ENCODE measurements around the gene LYST.

Gene LYST

DNA sequence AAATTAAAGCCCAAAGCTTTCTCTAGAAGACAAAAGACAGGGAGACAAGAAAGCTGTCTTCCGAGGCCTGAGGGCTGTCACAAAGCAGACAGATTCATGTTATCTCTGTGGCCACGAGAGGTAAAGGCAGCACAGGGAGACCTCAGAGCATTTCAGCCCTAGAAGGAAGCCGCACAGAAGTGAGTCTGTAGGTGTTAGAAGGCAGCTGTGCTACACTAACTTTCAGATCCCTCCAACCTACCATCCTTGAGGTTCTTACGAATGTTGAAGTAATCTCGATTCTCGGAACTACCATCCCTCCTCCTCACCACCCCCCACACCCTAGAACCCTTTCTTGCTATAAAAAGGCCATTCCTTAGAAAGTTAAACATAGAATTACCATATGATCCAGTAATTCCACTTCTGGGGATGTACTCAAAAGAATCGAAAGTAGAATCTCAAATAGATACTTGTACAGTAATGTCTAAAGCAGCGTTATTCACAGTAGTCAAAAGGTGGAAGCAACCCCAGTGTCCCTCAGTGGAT, 21.5 kb upstream of the LYST start:
- DNase-seq (ENCODE audit: low read depth in 2 of 2, low spot score in 1 of 2), result no peak

DNA sequence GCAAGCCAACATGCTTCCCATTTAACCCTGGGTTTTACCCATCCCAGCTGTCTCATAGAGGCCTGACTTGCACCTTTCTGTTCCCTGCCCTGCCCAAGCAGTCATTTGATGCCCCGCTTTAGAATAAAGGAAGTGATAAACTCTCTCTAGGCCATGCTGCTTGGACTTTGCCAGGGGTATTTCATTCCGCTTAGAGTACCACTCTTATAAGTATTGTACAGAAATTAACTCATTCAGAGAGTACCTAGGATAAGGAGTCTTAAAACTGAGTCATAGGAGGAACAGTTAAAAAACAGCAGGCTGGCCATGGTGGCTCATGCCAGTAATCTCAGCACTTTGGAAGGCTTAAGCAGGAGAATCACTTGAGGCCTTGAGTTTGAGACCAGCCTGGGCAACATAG, 21.0 kb upstream of the LYST start:
- DNase-seq (ENCODE audit: low read depth in 2 of 2, low spot score in 1 of 2), result no peak

- DNase-seq (ENCODE audit: low read depth in 2 of 2, low spot score in 1 of 2), result no peak
Measured at GRCh38 chr1:235885655-235886262, 19.1 kb upstream of the LYST start.

- DNase-seq (ENCODE audit: low read depth in 2 of 2, low spot score in 1 of 2), result no peak
Measured at GRCh38 chr1:235883261-235883927, 16.7 kb upstream of the LYST start.

DNA sequence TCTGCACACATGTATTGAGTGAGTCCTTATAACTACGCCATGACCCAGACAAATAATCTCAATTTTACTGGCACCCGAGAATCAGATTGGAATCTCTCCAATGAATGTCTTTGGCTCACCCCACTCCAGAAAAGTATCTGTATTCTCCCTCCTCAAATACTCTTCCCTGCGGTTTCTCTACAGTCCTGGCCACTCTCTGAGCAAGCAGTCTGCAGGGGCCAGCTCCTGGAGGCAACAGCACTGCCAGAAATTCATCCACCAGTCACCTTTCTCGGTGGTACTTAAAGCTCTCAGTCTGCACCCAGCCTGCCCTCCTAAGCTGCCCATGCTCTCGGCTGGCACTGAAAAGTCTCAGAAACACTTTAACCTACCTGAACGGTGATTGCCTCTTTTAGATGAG, 16.1 kb upstream of the LYST start:
- no peak for DNase-seq (ENCODE audit: low read depth in 2 of 2, low spot score in 1 of 2)

GRCh38 chr1:235881930-235882700, 15.4 kb upstream of the LYST start:
- DNase-seq (ENCODE audit: low read depth in 2 of 2, low spot score in 1 of 2), result no peak

- no peak for DNase-seq (ENCODE audit: low read depth in 2 of 2, low spot score in 1 of 2)
Measured at GRCh38 chr1:235878082-235878811, 11.5 kb upstream of the LYST start.

GRCh38 chr1:235876402-235876841, 9.7 kb upstream of the LYST start:
- DNase-seq (ENCODE audit: low read depth in 2 of 2, low spot score in 1 of 2), result no peak

DNA sequence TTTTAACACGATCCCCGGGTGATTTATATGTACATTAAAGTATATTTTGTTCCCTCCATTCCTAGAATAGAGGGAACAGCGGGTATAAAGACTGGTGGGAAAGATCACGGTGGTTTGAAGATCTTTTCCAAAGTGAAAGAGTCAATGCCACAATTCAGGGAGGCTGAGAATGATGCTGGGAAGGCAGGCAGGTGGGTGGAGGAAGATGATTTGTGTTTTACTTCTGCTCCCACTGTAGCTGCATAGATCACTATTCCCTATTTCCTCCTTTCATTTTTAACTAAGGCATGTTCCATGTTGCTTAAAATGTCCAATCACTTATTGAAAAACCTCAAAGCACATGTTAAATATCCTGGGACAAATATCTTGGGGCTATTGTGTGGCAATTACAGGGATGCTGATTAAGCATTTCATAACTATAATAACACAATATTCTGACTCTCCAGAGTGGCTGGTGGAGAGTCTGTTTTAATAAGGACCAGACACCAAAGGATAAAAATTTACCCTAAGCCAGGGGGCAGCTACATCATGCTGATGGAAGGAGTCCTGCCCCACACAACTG, 8.4 kb upstream of the LYST start:
- DNase-seq (ENCODE audit: low read depth in 2 of 2, low spot score in 1 of 2), result no peak

- DNase-seq (ENCODE audit: low read depth in 2 of 2, low spot score in 1 of 2), result no peak
Measured at GRCh38 chr1:235874261-235874660, 7.6 kb upstream of the LYST start.

DNA sequence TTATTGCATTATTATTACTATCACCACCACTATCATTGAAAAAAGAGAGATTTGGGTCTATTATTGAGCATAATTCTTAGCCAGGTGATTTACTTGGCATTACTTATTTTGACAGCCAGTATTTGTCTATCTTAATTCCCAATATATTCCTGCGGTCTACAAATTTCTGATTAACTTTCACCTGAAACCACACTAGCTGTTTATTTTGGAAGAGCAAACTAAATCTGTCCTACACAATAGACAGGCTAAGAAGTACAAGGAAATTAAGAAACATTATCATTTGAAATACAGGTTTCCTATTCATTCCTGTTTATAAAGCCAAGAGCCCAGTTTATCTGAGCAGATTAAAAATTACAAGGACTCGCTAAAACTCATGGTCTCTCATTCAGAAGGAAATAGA, 6.9 kb upstream of the LYST start:
- no peak for DNase-seq (ENCODE audit: low read depth in 2 of 2, low spot score in 1 of 2)

DNA sequence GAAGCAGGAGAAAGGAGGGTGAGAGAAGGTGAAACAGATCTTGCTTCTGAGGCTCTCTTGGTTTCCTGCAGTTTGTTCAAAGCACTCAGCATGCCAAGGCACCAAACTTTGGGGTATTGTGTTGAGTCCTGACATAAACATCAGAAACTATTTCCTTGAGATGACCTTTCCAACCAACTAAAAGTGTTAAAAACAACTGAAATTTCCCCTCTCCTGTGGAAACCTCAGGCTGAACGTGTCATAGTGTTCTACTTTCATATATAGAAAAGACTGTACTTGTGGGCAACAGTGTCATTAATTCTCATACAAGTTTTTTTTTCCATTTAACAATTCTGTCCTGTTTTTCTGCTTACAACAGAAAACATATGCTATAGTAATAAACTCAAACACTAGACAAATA, 6.3 kb upstream of the LYST start:
- no peak for DNase-seq (ENCODE audit: low read depth in 2 of 2, low spot score in 1 of 2)

- DNase-seq (ENCODE audit: low read depth in 2 of 2, low spot score in 1 of 2), result no peak
Measured at GRCh38 chr1:235872270-235872669, 5.6 kb upstream of the LYST start.

- no peak for DNase-seq (ENCODE audit: low read depth in 2 of 2, low spot score in 1 of 2)
Measured at GRCh38 chr1:235867903-235868469, 1.3 kb upstream of the LYST start.

- DNase-seq (ENCODE audit: low read depth in 2 of 2, low spot score in 1 of 2), result peak; percentile 91 to 97
Measured at GRCh38 chr1:235866913-235867845, 473 bp upstream of the LYST start.

GRCh38 chr1:235865565-235866204, 1.0 kb downstream of the LYST start:
- no peak for DNase-seq (ENCODE audit: low read depth in 2 of 2, low spot score in 1 of 2)

DNA sequence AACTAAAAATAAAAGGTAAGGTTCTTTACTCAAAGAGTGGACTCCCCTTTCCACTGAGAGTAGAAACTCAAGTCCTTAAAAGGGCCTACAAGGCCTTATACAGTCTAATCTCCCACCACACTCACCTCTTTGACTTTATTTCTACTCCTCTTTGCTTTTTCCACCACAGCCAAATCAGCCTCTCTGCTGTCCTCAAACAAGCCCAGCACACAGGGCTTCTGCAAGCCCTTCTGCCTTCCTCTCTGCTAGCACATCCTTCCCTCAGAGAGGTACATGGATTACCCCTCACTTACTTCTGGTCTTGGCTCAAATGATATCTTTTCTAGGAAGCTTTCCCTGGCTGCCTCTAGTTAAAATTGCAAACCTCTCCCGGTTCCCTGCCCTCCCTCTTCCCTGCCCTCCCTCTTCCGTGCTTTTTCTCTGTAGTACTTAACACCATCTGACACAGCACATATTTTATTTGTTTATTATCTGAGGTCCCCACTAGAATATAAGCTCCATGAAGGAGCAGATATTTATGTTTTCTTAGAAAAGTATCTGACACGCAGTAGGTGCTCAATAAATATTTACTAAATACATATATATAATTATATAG, 1.7 kb downstream of the LYST start:
- no peak for DNase-seq (ENCODE audit: low read depth in 2 of 2, low spot score in 1 of 2)

GRCh38 chr1:235864469-235864868, 2.2 kb downstream of the LYST start:
- no peak for DNase-seq (ENCODE audit: low read depth in 2 of 2, low spot score in 1 of 2)

GRCh38 chr1:235863699-235864093, 3.0 kb downstream of the LYST start:
- DNase-seq (ENCODE audit: low read depth in 2 of 2, low spot score in 1 of 2), result no peak

All from stimulated activated CD8-positive, alpha-beta memory T cell treated with anti-CD3 and anti-CD28 coated beads, Interleukin-4, amount 100 ng/mL, for 1 hour (primary cell).